Limb (tissue), 2 donors: ENCODE measurements around the gene PTPRN2.
"Not testable (repeated sequence)": the region's sequence is repeated elsewhere in the genome, so short reads cannot be mapped to it uniquely, and the experiment has no call there.

ENCODE experiments used
- DNase-seq, 2 donors: peaks; one replicate each; pipeline ENCODE4 v3.0.0-alpha.2; 2016; ENCODE audit errors: extremely low spot score in 2 of 2

PTPRN2 gene

GRCh38 chr7:158468181-158468580, 119.4 kb downstream of the PTPRN2 start:
- no peak for DNase-seq

- no peak for DNase-seq
Measured at GRCh38 chr7:158467562-158467961, 120.1 kb downstream of the PTPRN2 start.

DNA sequence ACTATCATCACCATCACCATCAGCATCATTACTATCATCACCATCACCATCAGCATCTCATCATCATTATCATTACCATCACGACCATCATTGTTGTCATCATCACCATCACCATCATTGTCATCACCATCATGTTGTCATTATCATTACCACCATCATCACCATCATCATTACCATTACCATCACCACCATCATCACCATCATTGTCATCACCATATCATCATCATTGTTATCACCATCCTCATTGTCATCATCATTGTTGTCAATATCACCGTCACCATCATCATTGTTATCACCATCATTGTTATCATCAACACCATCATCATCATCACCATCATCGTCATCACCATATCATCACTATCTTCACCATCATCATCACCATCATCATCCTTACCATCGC, 124.3 kb downstream of the PTPRN2 start:
- no peak for DNase-seq

GRCh38 chr7:158461824-158462223, 125.8 kb downstream of the PTPRN2 start:
- DNase-seq: no peak

DNA sequence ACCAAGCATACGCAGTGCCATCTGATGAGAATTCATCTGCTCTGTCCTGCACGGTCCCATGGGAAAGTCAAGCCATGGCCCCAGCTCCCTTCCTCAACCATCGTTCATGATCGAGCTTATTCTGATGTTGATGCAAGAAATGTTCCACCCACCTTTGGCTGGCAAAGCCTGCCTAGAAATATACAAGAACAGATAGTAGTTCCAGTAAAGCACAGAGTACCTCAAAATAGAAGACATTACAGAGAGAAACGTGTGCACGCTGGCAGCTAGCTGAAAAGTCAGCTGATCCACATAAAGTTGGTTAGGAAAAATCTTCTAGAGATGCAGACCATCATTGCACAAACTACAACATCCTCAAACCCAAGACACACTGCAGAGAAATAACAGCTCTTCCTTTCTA, 127.0 kb downstream of the PTPRN2 start:
- DNase-seq: no peak

GRCh38 chr7:158458716-158459282, 128.8 kb downstream of the PTPRN2 start:
- DNase-seq: no peak

DNA sequence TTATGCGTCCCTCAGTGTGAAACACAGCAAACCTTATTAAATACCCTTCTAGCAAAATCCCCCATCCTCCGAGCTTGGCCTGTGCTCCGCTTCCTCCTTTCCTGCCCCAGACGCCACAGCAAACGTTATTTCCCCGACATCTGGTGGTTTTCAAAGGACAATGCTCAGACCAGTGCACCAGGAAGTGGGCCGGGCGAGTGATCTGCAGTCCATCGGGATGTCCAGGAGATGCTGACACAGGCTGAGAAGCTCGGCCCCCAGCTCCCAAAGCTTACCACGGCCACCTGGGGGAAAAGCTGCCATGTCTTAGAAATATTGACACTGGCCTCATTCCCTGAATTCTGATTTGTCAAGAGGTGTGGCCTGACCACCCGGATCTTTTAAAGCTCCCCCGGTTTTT, 129.5 kb downstream of the PTPRN2 start:
- no peak for DNase-seq

GRCh38 chr7:158457586-158457985, 130.0 kb downstream of the PTPRN2 start:
- DNase-seq: not testable (repeated sequence)

DNA sequence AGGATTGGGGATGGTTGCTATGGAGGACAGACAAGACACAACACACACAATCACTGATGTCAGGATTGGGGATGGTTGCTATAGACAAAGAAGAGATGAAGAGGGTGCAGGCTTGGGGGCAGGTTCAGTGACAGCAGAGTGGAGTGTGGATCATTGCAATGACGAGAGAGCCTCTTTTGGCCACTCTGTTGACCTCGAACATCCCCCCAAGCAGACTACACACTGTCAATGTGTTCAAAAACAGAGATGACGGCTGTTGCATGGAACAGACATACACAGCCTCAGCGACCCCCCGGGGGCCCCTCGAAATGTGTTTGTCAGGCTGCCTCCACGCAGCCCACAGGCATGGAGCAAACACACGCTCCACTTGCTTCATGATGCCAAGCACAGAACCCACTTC, 133.0 kb downstream of the PTPRN2 start:
- DNase-seq: no peak

DNA sequence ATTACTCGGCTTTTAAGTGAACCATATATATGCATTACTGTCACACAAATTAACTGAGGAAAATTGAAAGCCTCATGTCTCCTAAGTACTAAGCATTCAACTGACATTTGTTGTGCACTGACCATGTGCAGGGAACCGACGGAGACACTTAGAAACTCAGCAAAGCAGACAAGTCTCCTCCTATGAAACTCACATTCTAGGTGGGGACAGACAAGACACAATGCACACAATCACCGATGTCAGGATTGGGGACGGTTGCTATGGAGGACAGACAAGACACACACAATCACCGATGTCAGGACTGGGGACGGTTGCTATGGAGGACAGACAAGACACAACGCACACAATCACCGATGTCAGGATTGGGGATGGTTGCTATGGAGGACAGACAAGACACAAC, 134.0 kb downstream of the PTPRN2 start:
- no peak for DNase-seq

- no peak for DNase-seq
Measured at GRCh38 chr7:158452331-158452730, 135.3 kb downstream of the PTPRN2 start.

- DNase-seq: no peak
Measured at GRCh38 chr7:158450476-158451124, 137.0 kb downstream of the PTPRN2 start.

DNA sequence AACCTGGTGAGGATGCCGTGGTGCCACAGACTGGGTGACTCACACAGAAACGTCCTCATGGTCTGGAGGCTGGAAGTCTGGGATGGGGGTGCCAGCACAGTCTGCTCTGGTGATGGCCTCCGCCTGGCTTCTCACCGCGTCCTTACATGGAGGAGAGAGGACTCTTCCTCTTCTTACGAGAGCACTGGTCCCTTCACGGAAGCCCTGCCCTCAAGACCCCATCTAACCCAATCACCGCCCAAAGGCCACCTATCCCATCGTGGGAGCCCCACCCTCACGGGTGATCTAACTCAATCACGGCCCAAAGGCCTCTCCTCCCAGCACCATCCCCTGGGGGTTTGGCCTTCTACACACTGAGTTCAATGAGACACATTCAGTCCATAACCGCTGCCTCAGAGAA, 137.7 kb downstream of the PTPRN2 start:
- no peak for DNase-seq

DNA sequence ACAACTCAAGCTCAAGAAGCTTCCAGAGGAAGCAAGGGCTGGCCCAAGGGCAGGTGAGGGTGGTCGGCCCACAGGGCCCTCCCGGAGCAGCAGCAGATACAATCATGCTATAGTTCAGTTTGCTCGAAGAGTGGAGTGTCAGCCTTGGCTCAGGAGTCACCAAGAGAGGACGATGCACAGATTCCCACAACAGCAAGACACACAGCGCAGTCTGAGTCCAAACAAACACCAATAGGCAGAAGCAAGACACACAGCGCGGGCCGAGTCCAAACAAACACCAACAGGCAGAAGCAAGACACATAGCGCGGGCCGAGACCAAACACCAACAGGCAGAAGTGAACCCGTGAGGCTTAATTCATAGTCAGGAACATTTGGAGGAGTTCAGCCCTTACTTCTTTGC, 138.4 kb downstream of the PTPRN2 start:
- no peak for DNase-seq

GRCh38 chr7:158448430-158449100, 139.1 kb downstream of the PTPRN2 start:
- no peak for DNase-seq

- no peak for DNase-seq
Measured at GRCh38 chr7:158447506-158448171, 140.0 kb downstream of the PTPRN2 start.

GRCh38 chr7:158447151-158447505, 140.5 kb downstream of the PTPRN2 start:
- DNase-seq: no peak

DNA sequence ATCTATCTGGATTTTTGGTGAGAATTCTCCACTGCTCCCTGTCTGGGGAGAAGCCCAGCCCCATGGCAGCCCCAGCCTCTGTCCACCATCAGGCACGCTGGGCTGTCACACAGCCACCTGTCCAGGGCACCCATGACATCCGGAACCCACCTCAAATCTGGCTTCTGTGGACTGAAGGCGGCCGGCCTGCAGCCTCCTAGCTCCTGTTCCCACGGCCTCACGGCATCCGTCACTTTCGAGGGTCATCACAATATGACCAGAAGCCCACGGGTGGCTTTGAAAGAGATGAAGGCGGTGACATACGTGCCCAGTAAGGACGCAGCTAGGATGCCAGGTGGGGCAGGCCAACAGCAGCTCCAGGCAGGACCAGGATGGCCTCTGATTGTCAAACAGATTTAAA, 140.9 kb downstream of the PTPRN2 start:
- DNase-seq: no peak

DNA sequence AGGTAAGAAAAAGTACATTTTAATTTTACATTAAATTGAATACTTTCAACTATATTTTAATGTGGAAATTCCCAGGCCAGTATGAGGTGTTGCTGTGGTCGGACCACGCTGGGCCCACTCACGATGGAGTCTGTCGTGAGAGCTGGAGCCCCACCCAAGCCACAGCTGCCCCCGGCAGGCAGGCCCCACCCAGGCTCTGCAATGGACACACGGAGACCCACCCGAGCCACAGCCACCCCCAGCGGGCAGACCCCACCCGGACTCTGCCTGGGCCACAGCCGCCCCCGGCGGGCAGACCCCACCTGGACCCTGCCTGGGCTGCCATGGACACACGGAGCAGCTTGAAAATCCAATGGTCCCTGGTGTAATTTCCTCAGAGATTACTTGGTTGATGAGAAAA, 141.3 kb downstream of the PTPRN2 start:
- no peak for DNase-seq

DNA sequence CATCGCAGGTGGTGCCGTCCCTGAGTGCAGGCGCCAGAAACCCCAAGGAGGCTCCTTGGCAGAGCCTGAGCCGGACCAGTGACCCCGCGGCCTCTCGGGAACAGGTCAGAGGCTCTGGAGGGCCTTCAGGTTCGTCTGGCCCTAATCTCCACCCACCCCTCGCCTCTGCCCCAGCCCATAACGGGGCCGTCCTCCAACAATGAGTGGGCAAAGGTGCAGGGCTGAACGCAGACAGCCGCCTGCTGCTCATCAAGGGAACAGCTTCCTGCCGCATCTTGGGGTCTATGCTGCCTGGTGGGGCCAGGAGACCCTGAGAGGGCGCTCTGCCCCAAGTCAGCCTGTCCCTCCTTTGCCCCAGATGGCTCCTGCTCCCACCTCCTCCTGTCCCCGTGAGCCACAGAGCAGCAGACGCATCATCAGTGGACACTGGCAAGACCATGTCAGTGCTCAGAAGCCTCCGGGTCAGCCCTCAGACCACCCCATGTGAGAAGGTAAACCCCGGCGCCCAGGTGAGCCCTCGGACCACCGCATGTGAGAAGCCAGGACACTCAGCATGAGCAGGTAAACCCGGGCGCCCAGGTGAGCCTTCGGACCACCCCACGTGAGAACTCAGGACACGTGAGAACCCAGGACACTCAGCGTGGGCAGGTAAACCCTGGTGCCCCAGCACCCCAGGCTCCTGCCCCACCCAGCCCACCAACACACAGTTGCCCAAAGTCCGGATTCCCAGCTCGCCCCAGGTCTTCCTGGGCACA, 142.0 kb downstream of the PTPRN2 start:
- no peak for DNase-seq

DNA sequence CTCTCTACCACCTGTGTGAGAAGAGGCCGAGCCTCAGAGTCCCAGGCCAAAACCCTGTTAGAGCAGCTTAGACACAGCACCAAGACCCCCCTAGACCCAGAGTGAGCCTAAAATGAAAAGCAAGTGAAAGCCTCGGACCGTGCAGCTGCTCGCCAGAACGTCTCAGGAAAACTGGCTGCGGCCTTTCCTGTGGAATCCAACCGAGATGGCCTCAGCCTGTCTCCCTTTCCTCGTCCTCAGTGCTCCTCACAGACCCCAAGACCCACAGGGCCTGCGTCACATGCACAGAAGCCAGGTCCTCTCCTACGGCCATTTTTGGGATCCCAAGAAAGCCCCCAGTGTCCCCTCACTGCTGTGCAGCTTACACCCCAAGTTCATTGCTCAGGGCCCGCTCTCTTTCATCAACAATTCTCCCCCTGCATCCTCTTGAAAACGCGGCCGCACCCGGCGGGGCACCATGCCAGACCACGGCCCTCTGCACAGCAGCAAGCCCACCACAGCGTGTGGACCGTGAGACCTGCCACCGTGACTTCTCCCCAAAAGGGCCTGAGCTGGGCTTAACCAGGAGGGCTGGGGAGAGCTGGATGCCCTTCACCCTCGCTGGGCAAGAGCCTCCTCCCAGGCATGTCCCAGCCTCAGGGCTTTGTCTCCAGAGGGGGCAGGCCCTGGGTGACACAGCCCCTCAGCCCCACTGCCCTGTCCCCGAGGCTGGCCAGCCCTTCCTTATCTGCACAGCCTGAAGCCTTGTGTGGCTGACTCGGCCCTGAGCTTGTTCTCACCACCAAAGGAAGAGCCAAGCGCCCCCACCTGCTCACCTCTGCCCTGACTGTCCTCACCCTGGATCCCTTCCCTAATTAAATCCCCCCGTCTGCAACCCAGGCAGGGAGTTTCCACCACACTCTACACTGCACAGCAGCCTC, 142.9 kb downstream of the PTPRN2 start:
- DNase-seq: no peak
